HepG2 (cell line): Measurements from ENCODE around the gene COQ10B. TPM values are rescaled to one million over a fixed set of nuclear protein-coding genes. Genes with fewer than 3 reads are reported as not detected.

Experiments used
- ATAC-seq: fragments of 200-7000 bp; cut with Tn5 transposase; 3 replicates; pipeline ENCODE4 v1.9.1; 2020; ENCODE audit warnings: mild to moderate bottlenecking, moderate library complexity
- BruUV-seq: library from RNA; stranded (reverse); fragments of 400-500 nt; replicated peaks from 2 replicates; lab custom pipeline; 2021; lab: Mats Ljungman, UMichigan
- CTCF ChIA-PET: fragments of 300-600 bp; formaldehyde crosslinking; extraction: SDS; loops from one replicate; lab custom pipeline; 2021; ENCODE audit warnings: low total read pairs, inconsistent platforms, low intra/inter-chr PET ratio; lab: Yijun Ruan, JAX
- POLR2A ChIA-PET: fragments of 350-600 bp; sonication (Branson Sonifier 250); formaldehyde crosslinking; loops from one replicate; lab custom pipeline; 2020; ENCODE audit warnings: antibody characterized with exemption, inconsistent platforms; lab: Yijun Ruan, JAX
- DNase-seq: peaks from one replicate; pipeline ENCODE4 v3.0.0-alpha.2; 2015; ENCODE audit warnings: low spot score
- FAIRE-seq: peaks from 3 replicates; lab custom pipeline; 2011; peaks lifted over from hg19 to GRCh38; lab: Jason Lieb, UNC
- H2AFZ ChIP-seq: one replicate; pipeline ENCODE4 v1.6.1; 2011; ENCODE audit warnings: low read length, inconsistent platforms
- H3K27ac ChIP-seq: fragments of 300-600 bp; 3 replicates; pipeline ENCODE4 v1.8.0; 2011; ENCODE audit warnings: mixed run types, mild to moderate bottlenecking, mixed read lengths, low read length, inconsistent platforms; ENCODE audit not compliant: insufficient read depth; ENCODE audit errors: extremely low read length
- H3K27me3 ChIP-seq, 2 experiments: fragments of 200-600 bp in 1 of 2; 2 replicates in 1 of 2; 3 replicates in 1 of 2; pipeline versions ENCODE4 v1.6.0 to v1.8.0; 2011; ENCODE audit warnings: low read length in 2 of 2, mild to moderate bottlenecking in 2 of 2, moderate library complexity in 2 of 2, inconsistent platforms in 1 of 2; ENCODE audit not compliant: insufficient read depth in 2 of 2, control insufficient read depth in 1 of 2
- H3K36me3 ChIP-seq, 2 experiments: fragments of 200-600 bp in 1 of 2; replicated peaks in 1 of 2; 2 replicates in 1 of 2; 3 replicates in 1 of 2; pipeline versions ENCODE4 v1.5.1 to v1.8.0; 2011; ENCODE audit warnings: low read length in 2 of 2, inconsistent platforms in 1 of 2; ENCODE audit not compliant: insufficient read depth in 2 of 2, control insufficient read depth in 1 of 2
- H3K4me1 ChIP-seq: 2 replicates; pipeline ENCODE4 v1.5.1; 2012; ENCODE audit warnings: low read length, inconsistent platforms; ENCODE audit not compliant: insufficient read depth
- H3K4me2 ChIP-seq: 2 replicates; pipeline ENCODE4 v1.6.0; 2011; ENCODE audit warnings: low read depth, low read length, inconsistent platforms
- H3K4me3 ChIP-seq, 3 experiments: fragments of 200-600 bp in 1 of 3; sonication (generic), shearing (Covaris generic) in 1 of 3; replicated peaks in 1 of 3; 2 replicates each; pipeline ENCODE4 v1.5.1; 2011 to 2016; ENCODE audit warnings: low read length in 3 of 3, inconsistent platforms in 2 of 3, low read depth in 2 of 3, mild to moderate bottlenecking in 2 of 3, control low read depth in 1 of 3, mixed read lengths in 1 of 3; ENCODE audit not compliant: insufficient read depth in 1 of 3
- H3K79me2 ChIP-seq: one replicate; pipeline ENCODE4 v1.6.1; 2011; ENCODE audit warnings: low read length, inconsistent platforms; ENCODE audit not compliant: insufficient read depth
- H3K9ac ChIP-seq: 2 replicates; pipeline ENCODE4 v1.6.0; 2011; ENCODE audit warnings: mild to moderate bottlenecking, low read depth, low read length, inconsistent platforms; ENCODE audit not compliant: insufficient read depth
- H3K9me3 ChIP-seq: 2 replicates; pipeline ENCODE4 v1.5.1; 2012; ENCODE audit warnings: mild to moderate bottlenecking, low read length
- H4K20me1 ChIP-seq: 2 replicates; pipeline ENCODE4 v1.6.0; 2011; ENCODE audit warnings: inconsistent platforms, mild to moderate bottlenecking, low read length, moderate library complexity; ENCODE audit not compliant: insufficient read depth
- DMAP1 ChIP-seq: IDR thresholded peaks from 2 replicates; pipeline ENCODE4 v1.6.1; 2016
- KLF16 ChIP-seq, 2 experiments: sonication (generic) in 1 of 2; formaldehyde crosslinking in 1 of 2; IDR thresholded peaks; 2 replicates each; pipeline versions ENCODE4 v1.6.1 to v1.8.0; 2016 to 2023; ENCODE audit warnings: missing genetic modification reagents in 2 of 2, missing compliant biosample characterization in 1 of 2
- LCORL ChIP-seq, 2 experiments: fragments of 450-650 bp in 1 of 2; sonication (generic) in 1 of 2; formaldehyde crosslinking in 1 of 2; IDR thresholded peaks; 2 replicates each; pipeline versions ENCODE4 v1.5.0 to v1.6.1; 2017 to 2020; ENCODE audit warnings: antibody characterized with exemption in 1 of 2, missing genetic modification reagents in 1 of 2
- SAP130 ChIP-seq: IDR thresholded peaks from 2 replicates; pipeline ENCODE4 v1.6.1; 2016; ENCODE audit warnings: low read depth
- SMYD3 ChIP-seq: sonication (generic); formaldehyde crosslinking; IDR thresholded peaks from 2 replicates; pipeline ENCODE4 v1.8.1; 2023; ENCODE audit warnings: mild to moderate bottlenecking, missing genetic modification reagents
- ZNF10 ChIP-seq: sonication (generic); formaldehyde crosslinking; IDR thresholded peaks from 2 replicates; pipeline ENCODE4 v1.4.0; 2020; ENCODE audit warnings: mild to moderate bottlenecking, low read depth, missing genetic modification reagents, borderline replicate concordance
- ZNF121 ChIP-seq: sonication (generic); formaldehyde crosslinking; IDR thresholded peaks from 2 replicates; pipeline ENCODE4 v1.5.0; 2020; ENCODE audit warnings: mild to moderate bottlenecking, missing genetic modification reagents
- ZNF468 ChIP-seq: sonication (generic); formaldehyde crosslinking; IDR thresholded peaks from 2 replicates; pipeline ENCODE4 v1.8.0; 2022; ENCODE audit warnings: mild to moderate bottlenecking, moderate library complexity, missing genetic modification reagents
- ZNF543 ChIP-seq: sonication (generic); formaldehyde crosslinking; IDR thresholded peaks from 2 replicates; pipeline ENCODE4 v1.4.0; 2020; ENCODE audit warnings: mild to moderate bottlenecking, missing genetic modification reagents
- ZNF569 ChIP-seq: sonication (generic); formaldehyde crosslinking; IDR thresholded peaks from 2 replicates; pipeline ENCODE4 v1.5.0; 2020; ENCODE audit warnings: mild to moderate bottlenecking, missing genetic modification reagents, moderate library complexity, borderline replicate concordance
- ZNF850 ChIP-seq: sonication (generic); formaldehyde crosslinking; conservative IDR thresholded peaks from 2 replicates; pipeline ENCODE4 v1.9.0; 2021; ENCODE audit warnings: mild to moderate bottlenecking, missing genetic modification reagents
- WGBS: methylation state at CpG from one replicate; pipeline ENCODE4 v1.1.6; 2017; ENCODE audit warnings: low lambda C conversion rate; 5-methylcytosine and 5-hydroxymethylcytosine counted together
- in situ Hi-C: cut with HindIII; loops from 2 replicates; pipeline ENCODE4 v1.10.0; 2017; ENCODE audit warnings: low pct_unique_long_range_greater_than_20kb; ENCODE audit not compliant: extremely low pct_ligation_motif_present
- intact Hi-C: fragments of 100-400 bp; cut with micrococcal nuclease; formaldehyde crosslinking; loops from one replicate; pipeline ENCODE4 v1.10.0; 2022; ENCODE audit not compliant: unreplicated experiment
- polyA plus RNA-seq, 8 experiments: library from polyadenylated mRNA; depleted of rRNA in 3 of 8; stranded (reverse) in 7 of 8; unstranded in 1 of 8; fragments of >200 nt; fragmentation: Illumina TruSeq in 4 of 8; extraction: Trizol in 4 of 8; gene quantifications; 2 replicates each; pipeline versions ENCODE4 v1.2.1 to v1.2.3, GENCODE V29; 2011 to 2016; ENCODE audit warnings: low read depth in 4 of 8, missing spikeins in 1 of 8, mixed read lengths in 1 of 8; ENCODE audit not compliant: insufficient read depth in 1 of 8
- total RNA-seq, 5 experiments: library from RNA; depleted of rRNA; stranded (reverse); fragments of >200 nt; fragmentation: Illumina TruSeq; extraction: Trizol; gene quantifications; 2 replicates each; pipeline ENCODE4 v1.2.3, GENCODE V29; 2016; ENCODE audit warnings: low read depth in 1 of 5
- TF ChIP-seq, protein P1 (sequence below): sonication (generic); formaldehyde crosslinking; IDR thresholded peaks from 2 replicates; pipeline ENCODE4 v1.5.0; 2020; ENCODE audit warnings: missing genetic modification reagents
- TF ChIP-seq, protein P2 (sequence below): sonication (generic); formaldehyde crosslinking; IDR thresholded peaks from 2 replicates; pipeline ENCODE4 v1.5.0; 2020; ENCODE audit warnings: mild to moderate bottlenecking, missing genetic modification reagents
- TF ChIP-seq, protein P3 (sequence below): sonication (generic); formaldehyde crosslinking; IDR thresholded peaks from 2 replicates; pipeline ENCODE4 v1.4.0; 2020; ENCODE audit warnings: mild to moderate bottlenecking, missing genetic modification reagents

Gene COQ10B
- total and polyA plus RNA-seq, 2 of the 13 experiments (the other 11 are each of a cell fraction or from before 2014, with no cell fraction given) = 4.6 to 34.9 TPM

- 54% methylated on average over 6 of the region's 6 CpGs for WGBS
- H3K27me3 ChIP-seq = peaks cover 0 to 4% of the 10 kb centered on the region in 2 experiments; a peak in 1 of 5 replicates
- H3K9me3 ChIP-seq = no peaks in the 10 kb centered on the region
- CTCF ChIA-PET = no interaction called here
- no peak for ATAC-seq
- no peak overlapping the region for H3K27ac ChIP-seq
- in situ Hi-C loops (no loop called here), intact Hi-C loops (no loop called here)
- H3K79me2 ChIP-seq = peaks cover 94% of the 10 kb centered on the region
- no peak for DNase-seq
- peaks cover 76% of the 10 kb centered on the region for H3K4me1 ChIP-seq
- peak overlapping the region; percentile 98 for H3K4me2 ChIP-seq
- H4K20me1 ChIP-seq = peaks cover 72% of the 10 kb centered on the region
- BruUV-seq = no TSS peak
- peak overlapping the region; percentile 100; the same call in 1 of the 2 replicates for H3K9ac ChIP-seq
- no peak for FAIRE-seq
- H2AFZ ChIP-seq = no peak overlapping the region
- H3K36me3 ChIP-seq = peaks cover 1 to 15% of the 10 kb centered on the region in 2 experiments; a peak in 3 of 5 replicates
- POLR2A ChIA-PET = interaction anchor here (2.5 to 14.3 kb wide), 3 partner anchors 20 to 68 kb away, joined by 6 to 306 read pairs (median 12); partner anchors contain the start of genes COQ10B, HSPD1 and HSPE1
- H3K4me3 ChIP-seq = peak overlapping the region; percentile 13 to 99 (median 86)
- TF ChIP-seq, protein P1, sequence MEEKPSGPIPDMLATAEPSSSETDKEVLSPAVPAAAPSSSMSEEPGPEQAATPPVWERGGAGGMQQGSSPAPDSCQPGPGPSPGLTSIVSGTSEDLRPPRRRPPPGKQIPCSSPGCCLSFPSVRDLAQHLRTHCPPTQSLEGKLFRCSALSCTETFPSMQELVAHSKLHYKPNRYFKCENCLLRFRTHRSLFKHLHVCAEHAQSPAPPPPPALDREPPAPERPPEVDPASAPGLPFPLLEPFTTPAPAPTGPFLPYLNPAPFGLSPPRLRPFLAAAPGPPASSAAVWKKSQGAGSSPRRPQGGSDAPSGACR (CRISPR knock-in tag) = no peak
- TF ChIP-seq LCORL (IDR thresholded peaks at IDR 0.05) (no peak), LCORL (CRISPR knock-in tag; IDR thresholded peaks at IDR 0.05) (no peak), KLF16 (CRISPR knock-in tag; IDR thresholded peaks at IDR 0.05) (no peak), SMYD3 (0 out of 2 replicates have a peak, but pooled peaks have one; percentile 4), ZNF10 (CRISPR knock-in tag) (no peak), ZNF121 (CRISPR knock-in tag) (0 out of 2 replicates have a peak, but pooled peaks have one; percentile 56), ZNF569 (CRISPR knock-in tag) (no peak), ZNF468 (CRISPR knock-in tag) (no peak), DMAP1 (CRISPR knock-in tag) (no peak), SAP130 (CRISPR knock-in tag) (0 out of 2 replicates have a peak, but pooled peaks have one; percentile 27), ZNF543 (CRISPR knock-in tag) (no peak), ZNF850 (no peak)
- TF ChIP-seq, protein P2, sequence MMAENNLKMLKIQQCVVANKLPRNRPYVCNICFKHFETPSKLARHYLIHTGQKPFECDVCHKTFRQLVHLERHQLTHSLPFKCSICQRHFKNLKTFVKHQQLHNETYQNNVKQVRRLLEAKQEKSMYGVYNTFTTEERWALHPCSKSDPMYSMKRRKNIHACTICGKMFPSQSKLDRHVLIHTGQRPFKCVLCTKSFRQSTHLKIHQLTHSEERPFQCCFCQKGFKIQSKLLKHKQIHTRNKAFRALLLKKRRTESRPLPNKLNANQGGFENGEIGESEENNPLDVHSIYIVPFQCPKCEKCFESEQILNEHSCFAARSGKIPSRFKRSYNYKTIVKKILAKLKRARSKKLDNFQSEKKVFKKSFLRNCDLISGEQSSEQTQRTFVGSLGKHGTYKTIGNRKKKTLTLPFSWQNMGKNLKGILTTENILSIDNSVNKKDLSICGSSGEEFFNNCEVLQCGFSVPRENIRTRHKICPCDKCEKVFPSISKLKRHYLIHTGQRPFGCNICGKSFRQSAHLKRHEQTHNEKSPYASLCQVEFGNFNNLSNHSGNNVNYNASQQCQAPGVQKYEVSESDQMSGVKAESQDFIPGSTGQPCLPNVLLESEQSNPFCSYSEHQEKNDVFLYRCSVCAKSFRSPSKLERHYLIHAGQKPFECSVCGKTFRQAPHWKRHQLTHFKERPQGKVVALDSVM (CRISPR knock-in tag) = peak; percentile 80
- TF ChIP-seq, protein P3, sequence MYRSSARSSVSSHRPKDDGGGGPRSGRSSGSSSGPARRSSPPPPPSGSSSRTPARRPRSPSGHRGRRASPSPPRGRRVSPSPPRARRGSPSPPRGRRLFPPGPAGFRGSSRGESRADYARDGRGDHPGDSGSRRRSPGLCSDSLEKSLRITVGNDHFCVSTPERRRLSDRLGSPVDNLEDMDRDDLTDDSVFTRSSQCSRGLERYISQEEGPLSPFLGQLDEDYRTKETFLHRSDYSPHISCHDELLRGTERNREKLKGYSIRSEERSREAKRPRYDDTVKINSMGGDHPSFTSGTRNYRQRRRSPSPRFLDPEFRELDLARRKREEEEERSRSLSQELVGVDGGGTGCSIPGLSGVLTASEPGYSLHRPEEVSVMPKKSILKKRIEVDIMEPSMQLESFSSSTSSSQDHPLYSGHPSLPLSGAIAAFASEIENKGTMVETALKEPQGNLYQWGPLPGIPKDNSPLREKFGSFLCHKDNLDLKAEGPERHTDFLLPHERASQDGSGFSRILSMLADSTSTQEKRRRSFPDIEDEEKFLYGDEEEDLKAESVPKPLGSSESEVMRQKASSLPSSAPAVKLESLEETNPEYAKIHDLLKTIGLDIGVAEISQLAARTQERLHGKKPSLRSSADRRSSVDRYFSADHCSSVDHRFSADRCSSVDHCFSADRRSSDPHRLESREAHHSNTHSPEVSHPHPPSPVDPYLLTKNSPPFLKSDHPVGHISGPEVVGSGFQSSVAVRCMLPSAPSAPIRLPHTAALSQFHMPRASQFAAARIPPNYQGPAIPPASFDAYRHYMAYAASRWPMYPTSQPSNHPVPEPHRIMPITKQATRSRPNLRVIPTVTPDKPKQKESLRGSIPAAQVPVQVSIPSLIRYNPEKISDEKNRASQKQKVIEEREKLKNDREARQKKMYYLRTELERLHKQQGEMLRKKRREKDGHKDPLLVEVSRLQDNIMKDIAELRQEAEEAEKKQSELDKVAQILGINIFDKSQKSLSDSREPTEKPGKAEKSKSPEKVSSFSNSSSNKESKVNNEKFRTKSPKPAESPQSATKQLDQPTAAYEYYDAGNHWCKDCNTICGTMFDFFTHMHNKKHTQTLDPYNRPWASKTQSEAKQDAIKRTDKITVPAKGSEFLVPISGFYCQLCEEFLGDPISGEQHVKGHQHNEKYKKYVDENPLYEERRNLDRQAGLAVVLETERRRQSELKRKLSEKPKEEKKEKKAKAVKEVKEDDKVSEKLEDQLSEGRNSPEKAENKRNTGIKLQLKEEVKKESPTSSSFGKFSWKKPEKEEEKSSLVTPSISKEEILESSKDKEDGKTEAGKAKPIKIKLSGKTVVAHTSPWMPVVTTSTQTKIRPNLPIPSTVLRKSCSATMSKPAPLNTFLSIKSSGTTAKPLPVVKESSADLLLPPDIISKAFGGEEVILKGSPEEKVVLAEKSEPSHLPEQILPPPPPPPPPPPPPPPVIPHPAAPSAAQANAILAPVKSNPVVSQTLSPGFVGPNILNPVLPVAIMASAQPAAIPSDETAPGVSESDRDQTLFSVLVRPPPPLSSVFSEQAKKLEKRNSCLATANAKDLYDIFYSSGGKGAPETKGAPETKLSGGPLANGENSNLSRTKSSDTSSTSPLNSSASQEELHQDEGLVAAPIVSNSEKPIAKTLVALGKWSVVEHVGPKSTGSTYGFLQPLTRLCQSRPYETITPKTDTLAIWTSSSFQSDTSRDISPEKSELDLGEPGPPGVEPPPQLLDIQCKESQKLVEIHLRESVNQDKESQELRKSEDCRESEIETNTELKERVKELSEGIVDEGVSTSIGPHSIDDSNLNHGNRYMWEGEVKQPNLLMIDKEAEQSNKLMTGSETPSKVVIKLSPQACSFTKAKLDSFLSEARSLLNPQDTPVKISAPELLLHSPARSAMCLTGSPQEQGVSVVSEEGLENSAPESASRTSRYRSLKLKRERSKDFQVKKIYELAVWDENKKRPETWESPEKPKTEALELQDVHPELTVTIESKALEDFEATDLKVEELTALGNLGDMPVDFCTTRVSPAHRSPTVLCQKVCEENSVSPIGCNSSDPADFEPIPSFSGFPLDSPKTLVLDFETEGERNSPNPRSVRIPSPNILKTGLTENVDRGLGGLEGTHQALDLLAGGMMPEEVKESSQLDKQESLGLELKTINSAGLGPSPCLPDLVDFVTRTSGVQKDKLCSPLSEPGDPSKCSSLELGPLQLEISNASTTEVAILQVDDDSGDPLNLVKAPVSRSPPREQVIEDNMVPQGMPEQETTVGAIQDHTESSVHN (CRISPR knock-in tag) = no peak
Measured at GRCh38 chr2:197431858-197432257, 21.5 kb upstream of the COQ10B start.
